HepG2 (cell line): Measurements from ENCODE around the gene THAP2. TPM values are rescaled to one million over a fixed set of nuclear protein-coding genes. Genes with fewer than 3 reads are reported as not detected.
A peak's percentile ranks its signal among the peaks of the same experiment; 100 is the strongest.

Experiments used
- ATF7-NPFF ChIP-seq: sonication (generic); formaldehyde crosslinking; IDR thresholded peaks from 2 replicates; pipeline ENCODE4 v1.8.1; 2023; ENCODE audit warnings: mild to moderate bottlenecking, low read depth, missing genetic modification reagents, moderate library complexity
- ATRX ChIP-seq: sonication (generic); formaldehyde crosslinking; IDR thresholded peaks from 2 replicates; pipeline ENCODE4 v1.4.0; 2020; ENCODE audit warnings: missing genetic modification reagents, borderline replicate concordance
- DR1 ChIP-seq: sonication (generic); formaldehyde crosslinking; IDR thresholded peaks from 2 replicates; pipeline ENCODE4 v1.8.0; 2021; ENCODE audit warnings: mild to moderate bottlenecking, missing genetic modification reagents, inconsistent platforms
- ELF3 ChIP-seq: IDR thresholded peaks from 2 replicates; pipeline ENCODE4 v1.6.1; 2016; ENCODE audit warnings: missing genetic modification reagents, missing compliant biosample characterization
- FOXJ3 ChIP-seq: sonication (generic); formaldehyde crosslinking; IDR thresholded peaks from 2 replicates; pipeline ENCODE4 v1.4.0; 2020; ENCODE audit warnings: missing genetic modification reagents, mild to moderate bottlenecking, borderline replicate concordance
- GFI1 ChIP-seq: sonication (generic); formaldehyde crosslinking; IDR thresholded peaks from 2 replicates; pipeline ENCODE4 v1.5.0; 2020; ENCODE audit warnings: missing genetic modification reagents, mild to moderate bottlenecking, borderline replicate concordance
- GPN1 ChIP-seq: sonication (generic); formaldehyde crosslinking; IDR thresholded peaks from 2 replicates; pipeline ENCODE4 v1.5.1; 2020; ENCODE audit warnings: missing genetic modification reagents, borderline replicate concordance
- IKZF4 ChIP-seq: sonication (generic); formaldehyde crosslinking; IDR thresholded peaks from 2 replicates; pipeline ENCODE4 v1.5.1; 2020; ENCODE audit warnings: borderline replicate concordance, mild to moderate bottlenecking, low read depth, missing genetic modification reagents; ENCODE audit errors: not compliant biosample characterization
- PPARG ChIP-seq: conservative IDR thresholded peaks from 2 replicates; pipeline ENCODE4 v1.6.1; 2016; ENCODE audit warnings: missing biosample characterization, missing genetic modification reagents
- RXRA ChIP-seq: sonication (generic); formaldehyde crosslinking; IDR thresholded peaks from 2 replicates; pipeline ENCODE4 v1.5.1; 2020; ENCODE audit warnings: missing genetic modification reagents
- STAT5B ChIP-seq: sonication (generic); formaldehyde crosslinking; IDR thresholded peaks from 2 replicates; pipeline ENCODE4 v1.4.0; 2020; ENCODE audit warnings: missing genetic modification reagents
- ZNF225 ChIP-seq: sonication (generic); formaldehyde crosslinking; IDR thresholded peaks from 2 replicates; pipeline ENCODE4 v1.4.0; 2020; ENCODE audit warnings: mild to moderate bottlenecking, missing genetic modification reagents
- ZNF570 ChIP-seq: sonication (generic); formaldehyde crosslinking; IDR thresholded peaks from 2 replicates; pipeline ENCODE4 v1.4.0; 2020; ENCODE audit warnings: mild to moderate bottlenecking, missing genetic modification reagents, borderline replicate concordance
- ZNF644 ChIP-seq: IDR thresholded peaks from 2 replicates; pipeline ENCODE4 v1.6.1; 2016; ENCODE audit warnings: low read depth
- ZNF646 ChIP-seq: sonication (generic); formaldehyde crosslinking; IDR thresholded peaks from 2 replicates; pipeline ENCODE4 v1.9.0; 2021; ENCODE audit warnings: mild to moderate bottlenecking, missing genetic modification reagents
- ZSCAN5A ChIP-seq: sonication (generic); formaldehyde crosslinking; IDR thresholded peaks from 2 replicates; pipeline ENCODE4 v1.8.0; 2022; ENCODE audit warnings: mild to moderate bottlenecking, missing genetic modification reagents, borderline replicate concordance
- polyA plus RNA-seq, 8 experiments: library from polyadenylated mRNA; depleted of rRNA in 3 of 8; stranded (reverse) in 7 of 8; unstranded in 1 of 8; fragments of >200 nt; fragmentation: Illumina TruSeq in 4 of 8; extraction: Trizol in 4 of 8; gene quantifications; 2 replicates each; pipeline versions ENCODE4 v1.2.1 to v1.2.3, GENCODE V29; 2011 to 2016; ENCODE audit warnings: low read depth in 4 of 8, missing spikeins in 1 of 8, mixed read lengths in 1 of 8; ENCODE audit not compliant: insufficient read depth in 1 of 8
- total RNA-seq, 5 experiments: library from RNA; depleted of rRNA; stranded (reverse); fragments of >200 nt; fragmentation: Illumina TruSeq; extraction: Trizol; gene quantifications; 2 replicates each; pipeline ENCODE4 v1.2.3, GENCODE V29; 2016; ENCODE audit warnings: low read depth in 1 of 5
- TF ChIP-seq, protein P1 (sequence below): sonication (generic); formaldehyde crosslinking; conservative IDR thresholded peaks from 2 replicates; pipeline ENCODE4 v1.8.0; 2022; ENCODE audit warnings: missing genetic modification reagents
- TF ChIP-seq, protein P2 (sequence below): sonication (generic); formaldehyde crosslinking; IDR thresholded peaks from 2 replicates; pipeline ENCODE4 v1.5.1; 2020; ENCODE audit warnings: mild to moderate bottlenecking, missing genetic modification reagents, borderline replicate concordance

The THAP2 gene
- total and polyA plus RNA-seq, 2 of the 13 experiments (the other 11 are each of a cell fraction or from before 2014, with no cell fraction given) = 5.2 to 6.2 TPM

- TF ChIP-seq STAT5B (CRISPR knock-in tag) (no peak), GFI1 (no peak), ZNF225 (CRISPR knock-in tag) (no peak), ATF7-NPFF (CRISPR knock-in tag) (no peak), GPN1 (CRISPR knock-in tag) (no peak), ZNF646 (CRISPR knock-in tag) (no peak), DR1 (CRISPR knock-in tag) (peak; percentile 65), PPARG (CRISPR knock-in tag) (no peak; the same call in 1 of the 2 replicates), FOXJ3 (CRISPR knock-in tag) (no peak), ELF3 (CRISPR knock-in tag) (peak; percentile 83), RXRA (CRISPR knock-in tag) (no peak), ZNF570 (CRISPR knock-in tag) (no peak), ZSCAN5A (CRISPR knock-in tag) (no peak), ATRX (CRISPR knock-in tag) (no peak), IKZF4 (CRISPR knock-in tag) (peak; percentile 39), ZNF644 (CRISPR knock-in tag) (no peak)
- TF ChIP-seq, protein P1, sequence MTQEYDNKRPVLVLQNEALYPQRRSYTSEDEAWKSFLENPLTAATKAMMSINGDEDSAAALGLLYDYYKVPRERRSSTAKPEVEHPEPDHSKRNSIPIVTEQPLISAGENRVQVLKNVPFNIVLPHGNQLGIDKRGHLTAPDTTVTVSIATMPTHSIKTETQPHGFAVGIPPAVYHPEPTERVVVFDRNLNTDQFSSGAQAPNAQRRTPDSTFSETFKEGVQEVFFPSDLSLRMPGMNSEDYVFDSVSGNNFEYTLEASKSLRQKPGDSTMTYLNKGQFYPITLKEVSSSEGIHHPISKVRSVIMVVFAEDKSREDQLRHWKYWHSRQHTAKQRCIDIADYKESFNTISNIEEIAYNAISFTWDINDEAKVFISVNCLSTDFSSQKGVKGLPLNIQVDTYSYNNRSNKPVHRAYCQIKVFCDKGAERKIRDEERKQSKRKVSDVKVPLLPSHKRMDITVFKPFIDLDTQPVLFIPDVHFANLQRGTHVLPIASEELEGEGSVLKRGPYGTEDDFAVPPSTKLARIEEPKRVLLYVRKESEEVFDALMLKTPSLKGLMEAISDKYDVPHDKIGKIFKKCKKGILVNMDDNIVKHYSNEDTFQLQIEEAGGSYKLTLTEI = no peak
- TF ChIP-seq, protein P2, sequence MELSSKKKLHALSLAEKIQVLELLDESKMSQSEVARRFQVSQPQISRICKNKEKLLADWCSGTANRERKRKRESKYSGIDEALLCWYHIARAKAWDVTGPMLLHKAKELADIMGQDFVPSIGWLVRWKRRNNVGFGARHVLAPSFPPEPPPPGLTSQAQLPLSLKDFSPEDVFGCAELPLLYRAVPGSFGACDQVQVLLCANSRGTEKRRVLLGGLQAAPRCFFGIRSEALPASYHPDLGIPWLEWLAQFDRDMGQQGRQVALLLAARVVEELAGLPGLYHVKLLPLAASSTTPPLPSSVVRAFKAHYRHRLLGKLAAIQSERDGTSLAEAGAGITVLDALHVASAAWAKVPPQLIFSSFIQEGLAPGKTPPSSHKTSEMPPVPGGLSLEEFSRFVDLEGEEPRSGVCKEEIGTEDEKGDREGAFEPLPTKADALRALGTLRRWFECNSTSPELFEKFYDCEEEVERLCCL (CRISPR knock-in tag) = no peak
These were observed at the start of gene THAP2, which contains the start of gene ZFC3H1 (continued) for GRCh38 chr12:71663561-71664410.
